LoVo (cell line): ENCODE results near the gene CEP192.

Experiments used
- DNase-seq: peaks from one replicate; pipeline ENCODE4 v3.0.0-alpha.2; 2016; ENCODE audit warnings: low spot score

The CEP192 gene

DNA sequence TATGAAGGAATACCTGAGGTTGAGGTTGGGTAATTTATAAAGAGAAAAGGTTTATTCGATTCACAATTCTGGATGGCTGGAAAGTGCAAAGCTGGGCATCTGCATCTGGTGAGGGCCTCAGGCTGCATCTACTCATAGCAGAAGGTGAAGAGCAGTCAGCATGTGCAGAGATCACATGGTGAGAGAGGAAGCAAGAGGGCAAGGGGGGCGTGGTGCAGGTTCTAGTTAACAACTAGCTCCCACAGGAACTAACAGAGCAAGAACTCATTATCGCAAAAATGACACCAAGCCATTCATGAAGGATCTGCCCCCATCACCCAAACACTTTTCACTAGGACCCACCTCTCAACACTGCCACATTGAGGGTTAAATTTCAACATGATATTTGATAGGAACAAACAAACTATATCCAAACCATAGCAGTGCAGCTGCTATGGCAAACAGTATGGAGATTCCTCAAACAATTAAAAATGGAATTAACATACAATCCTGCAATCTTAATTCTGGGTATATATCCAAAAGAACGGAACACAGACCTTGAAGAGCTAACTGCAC, 154.6 kb downstream of the CEP192 start:
- DNase-seq, result no peak

DNA sequence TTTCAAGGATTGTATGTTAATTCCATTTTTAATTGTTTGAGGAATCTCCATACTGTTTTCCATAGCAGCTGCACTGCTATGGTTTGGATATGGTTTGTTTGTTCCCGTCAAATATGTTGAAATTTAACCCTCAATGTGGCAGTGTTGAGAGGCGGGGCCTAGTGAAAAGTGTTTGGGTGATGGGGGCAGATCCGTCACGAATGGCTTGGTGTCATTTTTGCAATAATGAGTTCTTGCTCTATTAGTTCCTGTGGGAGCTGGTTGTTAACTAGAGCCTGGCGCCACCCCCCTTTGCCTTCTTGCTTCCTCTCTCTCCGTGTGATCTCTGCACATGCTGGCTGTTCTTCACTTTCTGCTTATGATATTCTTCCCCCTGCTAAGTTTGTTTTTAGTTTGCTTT, 156.0 kb downstream of the CEP192 start:
- DNase-seq, result no peak

GRCh38 chr18:13151656-13152055, 160.5 kb downstream of the CEP192 start:
- no peak for DNase-seq

- no peak for DNase-seq
These were observed 167.3 kb downstream of the CEP192 start for GRCh38 chr18:13158428-13158827.

DNA sequence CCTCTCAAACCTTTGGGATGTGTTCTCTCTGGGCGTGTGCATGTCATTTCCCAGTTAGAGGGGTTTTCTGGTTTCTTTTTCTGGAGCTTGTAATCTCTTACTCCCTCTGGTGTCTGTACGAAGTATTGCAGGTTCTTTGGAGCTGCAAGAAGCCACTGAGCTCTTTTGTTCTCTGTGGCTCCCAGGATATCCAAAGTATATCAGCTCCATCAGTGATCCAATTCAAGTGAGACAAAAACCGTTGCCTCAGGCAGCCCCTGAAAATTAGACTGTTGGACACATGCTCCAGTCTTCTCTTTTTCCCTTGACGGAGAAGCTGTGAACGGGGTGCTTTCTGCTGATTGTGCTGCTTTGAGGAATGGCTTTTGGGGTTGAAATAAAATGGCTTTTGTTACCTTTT, 168.4 kb downstream of the CEP192 start:
- DNase-seq, result peak; percentile 66

GRCh38 chr18:13161276-13161899, 170.2 kb downstream of the CEP192 start:
- DNase-seq, result no peak

DNA sequence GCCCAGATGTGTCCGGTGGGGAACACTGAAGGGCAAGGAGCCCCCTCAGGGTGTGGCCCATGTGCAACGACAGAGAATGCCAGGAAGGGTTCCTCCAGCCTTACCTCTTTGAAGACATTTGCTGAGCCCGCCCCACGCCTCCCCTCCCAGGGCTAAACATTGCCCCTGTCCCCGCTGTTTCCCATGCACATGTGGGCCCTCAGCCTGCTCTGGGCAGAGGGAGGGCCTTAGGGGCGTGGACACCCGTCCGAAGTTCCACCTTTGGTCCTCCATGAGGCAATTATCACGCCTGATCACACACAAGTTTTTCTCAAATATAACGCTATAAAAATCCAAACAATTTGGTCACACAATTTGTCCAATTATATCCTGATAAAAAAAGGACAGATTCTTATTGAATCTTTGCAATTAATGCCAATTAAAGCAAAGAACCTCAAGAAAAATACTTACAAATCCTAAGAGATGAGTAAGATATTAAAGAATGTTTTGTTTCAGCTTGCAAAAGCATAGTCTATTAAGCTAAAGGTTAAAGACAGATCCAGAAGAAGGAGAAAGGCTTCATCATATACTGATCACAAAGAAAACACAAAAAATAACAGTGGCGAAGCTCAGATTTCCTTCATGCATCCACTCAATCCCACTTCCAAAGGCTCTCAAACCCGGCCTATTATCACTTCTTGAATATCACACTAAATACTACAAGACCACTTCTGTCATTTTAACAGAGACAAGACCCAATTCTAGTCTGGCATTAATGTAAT, 172.2 kb downstream of the CEP192 start:
- no peak for DNase-seq

- no peak for DNase-seq
These were observed 173.2 kb downstream of the CEP192 start for GRCh38 chr18:13164406-13164805.

- no peak for DNase-seq
These were observed 174.7 kb downstream of the CEP192 start for GRCh38 chr18:13165636-13166423.

DNA sequence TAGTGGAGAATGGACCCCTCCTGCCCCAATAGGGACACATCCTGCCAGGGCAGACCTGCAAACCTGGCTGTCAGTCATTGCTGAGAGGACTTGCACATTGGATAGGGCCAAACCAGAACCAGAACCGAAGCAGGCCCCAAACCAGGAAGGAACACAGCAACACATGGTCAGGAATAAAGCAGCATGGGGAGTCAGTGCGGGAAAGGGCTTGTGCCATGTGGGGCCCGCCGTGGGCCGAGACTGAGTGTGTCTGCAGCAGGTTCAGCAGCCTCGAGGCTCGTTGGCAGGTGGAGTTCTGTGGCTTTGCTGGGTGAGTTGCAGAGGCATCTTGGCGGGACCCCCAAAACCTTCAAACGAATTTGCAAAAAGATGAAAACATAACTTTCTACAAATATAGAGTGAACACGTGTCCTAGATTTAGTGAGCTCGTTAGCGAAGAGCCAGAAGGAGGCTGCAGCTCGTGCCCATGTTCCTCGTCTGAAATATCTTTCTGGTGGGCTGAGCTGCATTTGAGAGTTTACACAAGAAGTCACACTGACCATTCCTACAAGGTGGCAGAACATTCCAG, 182.5 kb downstream of the CEP192 start:
- DNase-seq, result no peak
